HepG2 (cell line): Measurements from ENCODE around the gene COL8A2. TPM values are rescaled to one million over a fixed set of nuclear protein-coding genes. Genes with fewer than 3 reads are reported as not detected.

ENCODE experiments used
- CHD2 ChIP-seq: IDR thresholded peaks from 2 replicates; pipeline ENCODE4 v1.6.1; 2011; ENCODE audit warnings: low read depth, low read length, improper control_type of control experiment
- ETS1 ChIP-seq: sonication (generic); formaldehyde crosslinking; IDR thresholded peaks from 2 replicates; pipeline ENCODE4 v1.4.0; 2020; ENCODE audit warnings: missing genetic modification reagents
- HMG20B ChIP-seq: conservative IDR thresholded peaks from 2 replicates; pipeline ENCODE4 v1.6.1; 2016; ENCODE audit warnings: missing genetic modification reagents, missing compliant biosample characterization
- MZF1 ChIP-seq: sonication (generic); formaldehyde crosslinking; IDR thresholded peaks from 2 replicates; pipeline ENCODE4 v1.8.1; 2023; ENCODE audit warnings: mild to moderate bottlenecking, missing genetic modification reagents, borderline replicate concordance
- NFKB2 ChIP-seq: sonication (generic); formaldehyde crosslinking; IDR thresholded peaks from 2 replicates; pipeline ENCODE4 v1.4.0; 2020; ENCODE audit warnings: missing genetic modification reagents, borderline replicate concordance
- NR2F6 ChIP-seq, 2 experiments: IDR thresholded peaks; 2 replicates each; pipeline ENCODE4 v1.6.1; 2016; ENCODE audit warnings: antibody characterized with exemption in 1 of 2, mild to moderate bottlenecking in 1 of 2
- PCBP1 ChIP-seq: fragments of 200-400 bp; formaldehyde crosslinking; IDR thresholded peaks from 2 replicates; pipeline ENCODE4 v1.6.1; 2017; ENCODE audit warnings: mild to moderate bottlenecking, low read depth, low read length, borderline replicate concordance
- POLR2A ChIP-seq, 2 experiments: IDR thresholded peaks; 2 replicates each; pipeline ENCODE4 v1.6.1; 2011; ENCODE audit warnings: low read depth in 2 of 2, low read length in 2 of 2, mild to moderate bottlenecking in 1 of 2, moderate library complexity in 1 of 2; ENCODE audit not compliant: insufficient read depth in 1 of 2
- RXRA ChIP-seq: sonication (generic); formaldehyde crosslinking; IDR thresholded peaks from 2 replicates; pipeline ENCODE4 v1.5.1; 2020; ENCODE audit warnings: missing genetic modification reagents
- SAP130 ChIP-seq: IDR thresholded peaks from 2 replicates; pipeline ENCODE4 v1.6.1; 2016; ENCODE audit warnings: low read depth
- SOX5 ChIP-seq: IDR thresholded peaks from 2 replicates; pipeline ENCODE4 v1.6.1; 2016; ENCODE audit warnings: borderline replicate concordance
- TFDP1 ChIP-seq: IDR thresholded peaks from 2 replicates; pipeline ENCODE4 v1.6.1; 2016; ENCODE audit warnings: missing compliant biosample characterization, missing genetic modification reagents, borderline replicate concordance
- ZNF142 ChIP-seq: sonication (generic); formaldehyde crosslinking; IDR thresholded peaks from 2 replicates; pipeline ENCODE4 v1.4.0; 2020; ENCODE audit warnings: missing genetic modification reagents
- ZNF205 ChIP-seq: IDR thresholded peaks from 2 replicates; pipeline ENCODE4 v1.6.1; 2018; ENCODE audit warnings: missing biosample characterization, missing genetic modification reagents
- ZNF224 ChIP-seq: sonication (generic); formaldehyde crosslinking; IDR thresholded peaks from 2 replicates; pipeline ENCODE4 v1.5.0; 2020; ENCODE audit warnings: mild to moderate bottlenecking, missing genetic modification reagents
- ZNF510 ChIP-seq: sonication (generic); formaldehyde crosslinking; IDR thresholded peaks from 2 replicates; pipeline ENCODE4 v1.4.0; 2020; ENCODE audit warnings: low read depth, mild to moderate bottlenecking, missing genetic modification reagents
- ZNF556 ChIP-seq: sonication (generic); formaldehyde crosslinking; IDR thresholded peaks from 2 replicates; pipeline ENCODE4 v1.4.0; 2020; ENCODE audit warnings: mild to moderate bottlenecking, missing genetic modification reagents, borderline replicate concordance
- ZNF691 ChIP-seq: sonication (generic); formaldehyde crosslinking; IDR thresholded peaks from 2 replicates; pipeline ENCODE4 v1.4.0; 2020; ENCODE audit warnings: missing genetic modification reagents, low read depth, mild to moderate bottlenecking, borderline replicate concordance
- ZNF839 ChIP-seq: sonication (generic); formaldehyde crosslinking; IDR thresholded peaks from 2 replicates; pipeline ENCODE4 v1.4.0; 2020; ENCODE audit warnings: missing genetic modification reagents, mild to moderate bottlenecking, borderline replicate concordance
- ZSCAN31 ChIP-seq: sonication (generic); formaldehyde crosslinking; IDR thresholded peaks from 2 replicates; pipeline ENCODE4 v1.5.0; 2020; ENCODE audit warnings: low read depth, mild to moderate bottlenecking, missing genetic modification reagents
- polyA plus RNA-seq, 8 experiments: library from polyadenylated mRNA; depleted of rRNA in 3 of 8; stranded (reverse) in 7 of 8; unstranded in 1 of 8; fragments of >200 nt; fragmentation: Illumina TruSeq in 4 of 8; extraction: Trizol in 4 of 8; gene quantifications; 2 replicates each; pipeline versions ENCODE4 v1.2.1 to v1.2.3, GENCODE V29; 2011 to 2016; ENCODE audit warnings: low read depth in 4 of 8, missing spikeins in 1 of 8, mixed read lengths in 1 of 8; ENCODE audit not compliant: insufficient read depth in 1 of 8
- total RNA-seq, 5 experiments: library from RNA; depleted of rRNA; stranded (reverse); fragments of >200 nt; fragmentation: Illumina TruSeq; extraction: Trizol; gene quantifications; 2 replicates each; pipeline ENCODE4 v1.2.3, GENCODE V29; 2016; ENCODE audit warnings: low read depth in 1 of 5

COL8A2 gene
- total and polyA plus RNA-seq, 2 of the 13 experiments (the other 11 are each of a cell fraction or from before 2014, with no cell fraction given): 0.13 to 0.24 TPM

- no peak for TF ChIP-seq ZNF556 (CRISPR knock-in tag)
- 0 out of 4 replicates have a peak, but pooled peaks of 1 of the 2 experiments have one; percentile 16 for TF ChIP-seq POLR2A (IDR thresholded peaks at IDR 0.05; ENCODE audit: insufficient read depth in 1 of 2, low read depth in 2 of 2, low read length in 2 of 2)
- TF ChIP-seq ZNF839: no peak
- peak; percentile 23; the same call in 1 of the 2 replicates for TF ChIP-seq ZNF691
- TF ChIP-seq RXRA (CRISPR knock-in tag): 0 out of 2 replicates have a peak, but pooled peaks have one; percentile 6
- no peak for TF ChIP-seq TFDP1 (CRISPR knock-in tag)
- TF ChIP-seq ZNF224 (CRISPR knock-in tag): 0 out of 2 replicates have a peak, but pooled peaks have one; percentile 8
- no peak for TF ChIP-seq ETS1 (CRISPR knock-in tag)
- TF ChIP-seq MZF1 (CRISPR knock-in tag): peak; percentile 7; the same call in 1 of the 2 replicates
- TF ChIP-seq ZNF510 (CRISPR knock-in tag): no peak
- TF ChIP-seq PCBP1: no peak
- no peak for TF ChIP-seq SOX5 (CRISPR knock-in tag)
- no peak for TF ChIP-seq SAP130 (CRISPR knock-in tag)
- TF ChIP-seq ZSCAN31 (CRISPR knock-in tag): no peak
- TF ChIP-seq CHD2: no peak
- no peak for TF ChIP-seq HMG20B (CRISPR knock-in tag)
- no peak for TF ChIP-seq NR2F6 (IDR thresholded peaks at IDR 0.05)
- no peak for TF ChIP-seq NR2F6 (CRISPR knock-in tag; IDR thresholded peaks at IDR 0.05)
- no peak for TF ChIP-seq ZNF205 (CRISPR knock-in tag)
- no peak for TF ChIP-seq ZNF142 (CRISPR knock-in tag)
- TF ChIP-seq NFKB2 (CRISPR knock-in tag): no peak
Measured at GRCh38 chr1:36089393-36090121, 35.5 kb downstream of the COL8A2 start (continued).
